Activated CD4-positive, alpha-beta T cell treated with anti-CD3 and anti-CD28 coated beads, Interleukin-2, amount 50 U/mL, for 1 hour (primary cell): ENCODE data around the gene SEC24C.
"Not testable (repeated sequence)": the region's sequence is repeated elsewhere in the genome, so short reads cannot be mapped to it uniquely, and the experiment has no call there.

Source experiments
- DNase-seq: peaks from one replicate; pipeline ENCODE4 v3.0.0-alpha.2; 2020

SEC24C gene

GRCh38 chr10:73795491-73795890 is 51.3 kb downstream of the SEC24C start:
- DNase-seq: not testable (repeated sequence)

DNA sequence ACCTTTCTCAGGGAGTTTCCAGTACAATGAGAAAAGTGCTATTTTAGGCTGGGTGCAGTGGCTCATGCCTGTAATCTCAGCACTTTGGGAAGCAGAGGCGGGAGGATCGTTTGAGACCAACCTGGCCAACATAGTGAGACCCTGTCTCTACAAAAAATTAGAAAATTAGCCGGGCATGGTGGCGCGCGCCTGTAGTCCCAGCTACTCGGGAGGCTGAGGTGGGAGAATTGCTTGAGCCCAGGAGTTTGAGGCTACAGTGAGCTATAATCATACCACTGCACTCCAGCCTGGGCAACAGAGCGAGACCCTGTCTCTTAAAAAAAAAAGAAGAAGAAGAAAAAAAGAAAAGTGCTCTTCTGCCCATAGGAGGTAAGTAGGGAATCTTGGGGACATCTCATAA is 51.9 kb downstream of the SEC24C start:
- not testable (repeated sequence) for DNase-seq

- DNase-seq: no peak
Measured at GRCh38 chr10:73796766-73797165, 52.6 kb downstream of the SEC24C start.

DNA sequence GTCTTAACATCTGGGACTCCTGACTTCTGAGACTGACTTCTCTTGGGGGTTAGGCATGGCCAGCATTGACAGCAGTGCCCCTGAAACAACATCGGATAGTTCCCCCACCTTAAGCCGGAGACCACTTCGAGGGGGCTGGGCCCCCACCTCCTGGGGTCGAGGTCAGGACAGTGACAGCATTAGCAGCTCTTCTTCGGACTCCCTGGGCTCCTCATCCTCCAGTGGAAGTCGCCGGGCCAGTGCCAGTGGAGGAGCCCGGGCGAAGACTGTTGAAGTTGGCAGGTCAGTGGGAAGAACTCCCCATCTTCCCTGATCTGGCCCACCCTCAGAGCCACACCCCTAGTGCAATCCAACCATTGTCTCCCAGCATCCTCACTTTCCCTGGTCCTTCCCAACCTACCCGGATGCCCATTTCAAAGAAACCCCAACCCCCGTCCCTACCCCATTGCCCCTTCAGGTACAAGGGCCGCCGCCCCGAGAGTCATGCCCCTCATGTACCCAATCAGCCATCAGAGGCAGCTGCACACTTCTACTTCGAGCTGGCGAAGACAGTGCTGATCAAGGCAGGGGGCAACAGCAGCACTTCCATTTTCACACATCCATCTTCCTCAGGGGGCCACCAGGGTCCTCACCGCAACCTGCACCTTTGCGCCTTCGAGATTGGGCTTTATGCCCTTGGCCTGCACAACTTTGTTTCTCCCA is 53.3 kb downstream of the SEC24C start:
- no peak for DNase-seq

DNA sequence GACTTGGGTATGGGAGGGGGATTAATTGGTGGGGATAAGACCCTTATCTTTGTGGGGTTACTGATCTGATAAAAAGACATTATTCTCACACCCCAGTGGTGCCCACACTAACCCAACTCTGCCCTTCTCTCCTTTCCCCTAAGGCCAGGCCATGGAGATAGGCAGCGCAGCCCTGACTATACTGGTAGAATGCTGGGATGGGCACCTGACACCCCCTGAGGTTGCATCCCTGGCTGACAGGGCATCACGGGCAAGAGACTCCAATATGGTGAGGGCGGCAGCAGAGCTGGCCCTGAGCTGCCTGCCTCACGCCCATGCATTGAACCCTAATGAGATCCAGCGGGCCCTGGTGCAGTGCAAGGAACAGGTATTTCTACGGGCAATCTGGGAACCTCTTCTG is 53.9 kb downstream of the SEC24C start:
- DNase-seq: no peak

- DNase-seq: no peak
Measured at GRCh38 chr10:73798927-73799560, 54.9 kb downstream of the SEC24C start.

DNA sequence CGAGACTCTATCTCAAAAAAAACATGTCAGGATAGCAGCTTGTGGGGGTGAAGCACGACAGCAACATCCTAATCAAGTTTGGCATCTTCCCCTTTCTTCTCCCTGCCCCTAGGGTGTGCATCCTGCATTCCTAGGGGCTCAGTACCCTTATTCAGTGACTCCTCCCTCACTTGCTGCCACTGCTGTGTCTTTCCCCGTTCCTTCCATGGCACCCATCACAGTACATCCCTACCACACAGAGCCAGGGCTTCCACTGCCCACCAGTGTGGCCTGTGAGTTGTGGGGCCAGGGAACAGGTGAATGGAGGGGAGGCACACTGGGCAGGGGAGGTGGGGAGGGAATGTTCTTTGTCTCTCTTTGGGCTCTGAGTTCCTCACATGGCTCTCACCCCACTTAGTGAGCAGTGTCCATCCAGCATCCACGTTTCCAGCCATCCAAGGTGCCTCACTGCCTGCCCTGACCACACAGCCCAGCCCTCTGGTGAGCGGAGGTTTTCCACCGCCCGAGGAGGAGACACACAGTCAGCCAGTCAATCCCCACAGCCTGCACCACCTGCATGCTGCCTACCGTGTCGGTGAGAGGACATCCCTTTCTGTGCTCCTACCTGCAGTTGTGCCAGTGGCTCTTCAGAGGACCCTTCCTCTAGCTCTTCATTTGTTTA is 55.9 kb downstream of the SEC24C start:
- DNase-seq: no peak

DNA sequence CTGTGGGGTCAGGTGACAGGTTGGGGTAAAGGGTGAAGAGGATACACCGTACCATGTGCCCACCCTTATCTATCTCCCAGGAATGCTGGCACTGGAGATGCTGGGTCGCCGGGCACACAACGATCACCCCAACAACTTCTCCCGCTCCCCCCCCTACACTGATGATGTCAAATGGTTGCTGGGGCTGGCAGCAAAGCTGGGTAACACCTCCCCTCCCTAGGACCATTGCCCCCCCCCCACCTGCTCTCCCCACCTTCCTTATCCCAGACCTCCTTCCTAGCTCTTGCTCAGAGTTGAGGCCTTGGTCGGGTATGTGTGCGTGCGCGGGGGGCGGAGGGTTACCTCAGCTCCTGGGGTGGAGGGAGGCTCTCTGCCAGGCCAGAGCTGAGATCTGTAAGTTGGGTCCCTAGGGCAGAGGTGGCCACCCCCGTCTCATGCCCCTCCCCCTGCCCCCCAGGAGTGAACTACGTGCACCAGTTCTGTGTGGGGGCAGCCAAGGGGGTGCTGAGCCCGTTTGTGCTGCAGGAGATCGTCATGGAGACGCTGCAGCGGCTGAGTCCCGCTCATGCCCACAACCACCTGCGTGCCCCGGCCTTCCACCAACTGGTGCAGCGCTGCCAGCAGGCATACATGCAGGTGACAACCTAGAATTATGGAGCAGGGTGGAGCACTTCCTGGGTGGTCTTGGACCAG is 56.5 kb downstream of the SEC24C start:
- no peak for DNase-seq

DNA sequence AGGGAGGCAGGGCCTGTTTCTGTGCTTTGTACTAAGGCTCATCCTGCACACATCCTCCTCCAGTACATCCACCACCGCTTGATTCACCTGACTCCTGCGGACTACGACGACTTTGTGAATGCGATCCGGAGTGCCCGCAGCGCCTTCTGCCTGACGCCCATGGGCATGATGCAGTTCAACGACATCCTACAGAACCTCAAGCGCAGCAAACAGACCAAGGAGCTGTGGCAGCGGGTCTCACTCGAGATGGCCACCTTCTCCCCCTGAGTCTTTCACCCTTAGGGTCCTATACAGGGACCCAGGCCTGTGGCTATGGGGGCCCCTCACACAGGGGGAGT is 57.0 kb downstream of the SEC24C start:
- DNase-seq: no peak

- no peak for DNase-seq
Measured at GRCh38 chr10:73802276-73802991, 58.3 kb downstream of the SEC24C start.

GRCh38 chr10:73803680-73804286 is 59.6 kb downstream of the SEC24C start:
- no peak for DNase-seq

GRCh38 chr10:73806176-73806950 is 62.2 kb downstream of the SEC24C start:
- DNase-seq: no peak

DNA sequence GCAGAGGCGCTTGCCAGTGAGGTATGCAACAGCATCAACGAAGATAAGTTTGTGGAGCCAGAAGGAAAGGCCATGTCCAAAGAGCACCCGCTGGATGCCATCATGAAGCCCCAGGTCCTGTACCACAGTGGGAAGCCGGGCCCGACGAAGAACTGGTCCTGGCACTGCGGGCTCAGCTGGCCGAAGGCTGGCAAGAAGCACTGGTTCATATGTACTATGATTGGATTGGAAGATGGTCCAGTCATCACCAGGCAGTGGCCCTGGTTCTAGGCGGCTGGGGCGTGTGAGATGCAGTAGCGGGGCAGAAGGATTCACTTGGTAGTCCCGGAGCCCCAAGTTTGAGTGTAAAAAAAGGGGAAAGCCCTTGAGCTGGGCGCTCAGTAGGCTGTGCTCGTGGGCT is 63.3 kb downstream of the SEC24C start:
- no peak for DNase-seq

DNA sequence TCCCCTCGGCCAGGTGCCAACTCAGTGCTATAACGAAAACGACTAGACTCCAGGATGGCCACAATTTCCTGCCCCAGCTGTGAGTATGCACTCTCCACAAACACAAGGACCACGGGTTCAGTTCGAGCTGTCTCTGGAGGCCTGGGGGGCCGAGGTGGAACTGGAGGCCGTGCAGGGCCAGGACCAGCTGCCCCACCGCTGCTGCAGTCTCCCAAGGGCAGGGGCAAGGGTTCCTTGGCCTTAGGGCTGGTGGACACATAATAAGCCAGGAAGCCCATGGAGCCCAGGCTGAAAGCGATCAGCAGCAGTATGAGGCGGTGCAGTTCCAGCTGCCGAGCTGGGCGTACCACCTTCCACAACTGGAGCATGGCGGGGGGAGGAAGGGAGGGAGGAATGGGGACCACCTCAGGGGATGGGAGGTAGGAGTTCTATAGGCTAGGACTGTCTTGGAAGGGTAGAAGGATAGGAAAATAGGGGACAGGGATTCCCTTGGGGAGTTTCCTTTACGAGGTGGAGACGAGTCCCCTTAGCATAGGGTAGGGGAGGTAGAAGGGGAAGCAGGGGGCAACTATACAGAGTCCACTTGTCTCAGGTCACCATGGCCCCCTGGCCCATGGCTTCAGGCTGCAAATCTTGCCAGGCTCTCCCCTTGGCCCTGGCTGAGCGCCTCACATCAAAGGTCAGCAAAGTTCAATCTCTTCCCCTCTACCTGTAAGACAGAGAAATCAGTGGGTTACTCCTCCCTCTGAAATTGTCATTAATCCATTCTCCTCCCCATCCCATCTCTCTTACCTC is 64.0 kb downstream of the SEC24C start:
- DNase-seq: no peak

GRCh38 chr10:73809061-73809818 is 65.1 kb downstream of the SEC24C start:
- DNase-seq: no peak

DNA sequence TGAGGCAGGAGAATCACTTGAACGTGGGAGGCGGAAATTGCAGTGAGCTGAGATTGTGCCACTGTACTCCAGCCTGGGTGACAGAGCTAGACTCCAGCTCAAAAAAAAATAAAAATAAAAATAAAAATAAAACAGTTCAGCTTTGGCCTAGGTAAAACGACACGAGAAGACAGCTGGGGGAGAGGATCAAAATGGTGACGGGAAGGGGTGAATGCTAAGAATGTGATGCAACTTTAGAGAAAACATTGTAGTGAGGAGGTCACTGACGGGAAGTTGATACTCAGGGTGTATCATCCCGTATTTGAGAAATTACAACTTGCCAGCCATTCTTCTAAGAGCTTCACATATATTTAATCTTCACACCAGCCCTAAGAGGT is 66.2 kb downstream of the SEC24C start:
- no peak for DNase-seq

DNA sequence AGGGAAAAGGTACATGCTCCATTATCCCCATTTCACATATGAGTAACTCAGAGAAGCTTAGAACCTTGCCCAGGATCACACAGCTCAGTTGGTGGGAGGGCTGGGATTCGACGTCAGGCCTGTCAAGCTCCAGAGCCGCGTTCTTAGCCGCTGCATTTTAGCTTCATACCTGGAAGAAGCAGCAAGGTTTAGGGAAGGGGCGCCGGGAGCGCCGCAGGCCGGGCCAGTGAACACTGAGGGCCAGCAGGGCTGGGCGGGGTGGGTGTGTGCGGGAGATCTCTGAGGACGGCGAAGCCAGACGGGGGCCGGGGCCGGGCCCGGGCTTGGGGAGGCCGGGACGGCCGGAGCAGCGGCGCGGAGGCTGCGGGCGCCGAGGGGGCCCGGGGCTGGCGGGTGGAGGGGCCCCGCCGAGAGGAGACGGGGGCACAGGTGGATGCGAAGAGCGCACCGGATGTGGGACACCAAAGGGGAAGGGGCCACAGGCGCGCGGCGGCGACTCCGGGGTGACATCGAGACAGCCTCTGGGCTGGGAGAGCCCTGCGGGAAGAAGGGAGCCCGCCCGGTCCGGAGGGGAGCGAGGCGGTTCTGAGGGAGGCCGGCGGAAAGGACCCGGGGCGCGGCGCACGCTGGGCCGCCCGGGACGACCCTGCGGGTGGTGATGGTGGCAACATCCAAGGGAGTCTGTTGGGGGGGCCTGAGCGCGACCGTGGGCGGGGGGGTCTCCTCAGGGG is 66.7 kb downstream of the SEC24C start:
- DNase-seq: peak; percentile 51

DNA sequence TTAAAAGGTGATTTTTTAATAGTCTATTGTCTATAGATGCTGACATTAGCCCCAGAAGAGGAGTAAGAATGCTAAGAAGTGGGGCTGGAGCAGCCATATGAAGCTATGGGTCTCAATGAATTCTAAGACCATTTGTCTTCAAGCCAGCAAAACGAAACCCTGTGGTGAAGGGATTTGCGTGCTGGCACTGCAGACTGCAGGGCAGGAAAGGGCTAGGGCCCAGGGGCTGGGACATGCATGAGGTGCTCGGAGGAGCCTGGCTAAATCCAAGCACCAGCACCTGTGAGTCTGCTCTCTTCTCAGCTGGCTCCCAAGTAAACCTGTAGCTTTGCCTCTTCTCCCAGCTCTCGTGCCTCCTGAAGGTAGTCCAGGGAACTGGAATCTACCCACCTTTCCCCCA is 68.5 kb downstream of the SEC24C start:
- no peak for DNase-seq

- DNase-seq: no peak
Measured at GRCh38 chr10:73813333-73813732, 69.2 kb downstream of the SEC24C start.
